ENCODE results near the gene LARP1. TPM values are rescaled to one million over a fixed set of nuclear protein-coding genes. Genes with fewer than 3 reads are reported as not detected.
"Not testable (repeated sequence)": the region's sequence is repeated elsewhere in the genome, so short reads cannot be mapped to it uniquely, and the experiment has no call there.

The LARP1 gene
- total RNA-seq, 2 experiments from 2014 or later = 200 to 203 TPM

- Mint-ChIP-seq H3K9me3 (no peaks in the 10 kb centered on the region), H3K4me1 (ENCODE audit: low read depth) (no peaks in the 10 kb centered on the region), H3K27ac (no peak overlapping the region), H3K27me3 (ENCODE audit: low read depth) (no peaks in the 10 kb centered on the region), H3K36me3 (ENCODE audit: low read depth) (no peaks in the 10 kb centered on the region), H3K4me3 (no peak overlapping the region)
- CTCF ChIA-PET = interaction anchor here (0.5 kb wide), 1 partner anchor 45 kb away, joined by 3 read pairs; no protein-coding TSS in a partner anchor
- DNase-seq = no peak
- intact Hi-C loops (cut with micrococcal nuclease) = no loop called here
Observed at GRCh38 chr5:154740483-154740882, 14.7 kb upstream of the LARP1 start.

- DNase-seq = no peak
- CTCF ChIA-PET = interaction anchor here (0.5 kb wide), 1 partner anchor 45 kb away, joined by 3 read pairs; no protein-coding TSS in a partner anchor
- H3K4me3 Mint-ChIP-seq = no peak overlapping the region
- H3K9me3 Mint-ChIP-seq = no peaks in the 10 kb centered on the region
- H3K36me3 Mint-ChIP-seq (ENCODE audit: low read depth) = no peaks in the 10 kb centered on the region
- no peaks in the 10 kb centered on the region for H3K4me1 Mint-ChIP-seq (ENCODE audit: low read depth)
- intact Hi-C loops (cut with micrococcal nuclease) = no loop called here
- no peak overlapping the region for H3K27ac Mint-ChIP-seq
- H3K27me3 Mint-ChIP-seq (ENCODE audit: low read depth) = no peaks in the 10 kb centered on the region
Observed at GRCh38 chr5:154740957-154741356, 14.2 kb upstream of the LARP1 start.

- no peak overlapping the region for H3K4me3 Mint-ChIP-seq
- DNase-seq = no peak
- no peak overlapping the region for H3K27ac Mint-ChIP-seq
- no peaks in the 10 kb centered on the region for H3K27me3 Mint-ChIP-seq (ENCODE audit: low read depth)
- H3K4me1 Mint-ChIP-seq (ENCODE audit: low read depth) = no peaks in the 10 kb centered on the region
- H3K9me3 Mint-ChIP-seq = no peaks in the 10 kb centered on the region
- no peaks in the 10 kb centered on the region for H3K36me3 Mint-ChIP-seq (ENCODE audit: low read depth)
- intact Hi-C loops (cut with micrococcal nuclease) = no loop called here
- CTCF ChIA-PET = no interaction called here
Observed at GRCh38 chr5:154741415-154741814, 13.8 kb upstream of the LARP1 start.

GRCh38 chr5:154743812-154744211 is 11.4 kb upstream of the LARP1 start:
- Mint-ChIP-seq H3K27ac (no peak overlapping the region), H3K27me3 (ENCODE audit: low read depth) (no peaks in the 10 kb centered on the region), H3K4me3 (no peak overlapping the region), H3K36me3 (ENCODE audit: low read depth) (no peaks in the 10 kb centered on the region), H3K9me3 (no peaks in the 10 kb centered on the region), H3K4me1 (ENCODE audit: low read depth) (no peaks in the 10 kb centered on the region)
- no peak for DNase-seq
- intact Hi-C loops (cut with micrococcal nuclease) = no loop called here
- CTCF ChIA-PET = no interaction called here

- DNase-seq = no peak
- intact Hi-C loops (cut with micrococcal nuclease) = no loop called here
- H3K27ac Mint-ChIP-seq = no peak overlapping the region
- no peaks in the 10 kb centered on the region for H3K27me3 Mint-ChIP-seq (ENCODE audit: low read depth)
- no peak overlapping the region for H3K4me3 Mint-ChIP-seq
- no peaks in the 10 kb centered on the region for H3K9me3 Mint-ChIP-seq
- no peaks in the 10 kb centered on the region for H3K4me1 Mint-ChIP-seq (ENCODE audit: low read depth)
- CTCF ChIA-PET = no interaction called here
- no peaks in the 10 kb centered on the region for H3K36me3 Mint-ChIP-seq (ENCODE audit: low read depth)
Observed at GRCh38 chr5:154745349-154745748, 9.8 kb upstream of the LARP1 start.

GRCh38 chr5:154749491-154749890 is 5.7 kb upstream of the LARP1 start:
- no peak for DNase-seq
- Mint-ChIP-seq H3K9me3 (no peaks in the 10 kb centered on the region), H3K27me3 (ENCODE audit: low read depth) (no peaks in the 10 kb centered on the region), H3K36me3 (ENCODE audit: low read depth) (peaks cover 3% of the 10 kb centered on the region), H3K4me3 (no peak overlapping the region), H3K4me1 (ENCODE audit: low read depth) (peaks cover 11% of the 10 kb centered on the region), H3K27ac (no peak overlapping the region)
- intact Hi-C loops (cut with micrococcal nuclease) = no loop called here
- CTCF ChIA-PET = no interaction called here

GRCh38 chr5:154750641-154751040 is 4.5 kb upstream of the LARP1 start:
- H3K4me3 Mint-ChIP-seq; H3K27ac Mint-ChIP-seq; DNase-seq; H3K9me3 Mint-ChIP-seq; CTCF ChIA-PET; H3K36me3 Mint-ChIP-seq (ENCODE audit: low read depth); intact Hi-C loops (cut with micrococcal nuclease); H3K27me3 Mint-ChIP-seq (ENCODE audit: low read depth): not testable (repeated sequence)
- H3K4me1 Mint-ChIP-seq (ENCODE audit: low read depth) = peaks cover 11% of the 10 kb centered on the region

- no peaks in the 10 kb centered on the region for H3K27me3 Mint-ChIP-seq (ENCODE audit: low read depth)
- intact Hi-C loops (cut with micrococcal nuclease) = no loop called here
Observed at GRCh38 chr5:154751854-154752253, 3.3 kb upstream of the LARP1 start.

GRCh38 chr5:154753792-154754191 is 1.4 kb upstream of the LARP1 start:
- Mint-ChIP-seq H3K36me3 (ENCODE audit: low read depth) (peaks cover 13% of the 10 kb centered on the region), H3K27me3 (ENCODE audit: low read depth) (no peaks in the 10 kb centered on the region), H3K9me3 (no peaks in the 10 kb centered on the region), H3K27ac (peak overlapping the region; percentile 97), H3K4me1 (ENCODE audit: low read depth) (peaks cover 22% of the 10 kb centered on the region), H3K4me3 (peak overlapping the region; percentile 93)
- CTCF ChIA-PET = interaction anchor here (0.6 kb wide), 1 partner anchor 102 kb away, joined by 3 read pairs; no protein-coding TSS in a partner anchor
- DNase-seq = no peak
- intact Hi-C loops (cut with micrococcal nuclease) = loop anchor here (1.0 to 2.0 kb wide), 2 partner anchors 39 to 103 kb away; no protein-coding TSS in a partner anchor

More at GRCh38 chr5:154751854-154752253, 3.3 kb upstream of the LARP1 start:
- peaks cover 6% of the 10 kb centered on the region for H3K36me3 Mint-ChIP-seq (ENCODE audit: low read depth)
- H3K27ac Mint-ChIP-seq = no peak overlapping the region
- no peaks in the 10 kb centered on the region for H3K9me3 Mint-ChIP-seq
- CTCF ChIA-PET = no interaction called here
- peaks cover 11% of the 10 kb centered on the region for H3K4me1 Mint-ChIP-seq (ENCODE audit: low read depth)
- no peak for DNase-seq
- no peak overlapping the region for H3K4me3 Mint-ChIP-seq

GRCh38 chr5:154754460-154755360 is 467 bp upstream of the LARP1 start:
- H3K27ac Mint-ChIP-seq = peak overlapping the region; percentile 97
- H3K36me3 Mint-ChIP-seq (ENCODE audit: low read depth) = peaks cover 17% of the 10 kb centered on the region
- no peaks in the 10 kb centered on the region for H3K9me3 Mint-ChIP-seq
- intact Hi-C loops (cut with micrococcal nuclease) = loop anchor here (1.0 to 5.0 kb wide), 8 partner anchors 40 to 552 kb away; partner anchors contain the start of genes CNOT8 and MRPL22
- CTCF ChIA-PET = no interaction called here
- H3K4me3 Mint-ChIP-seq = peak overlapping the region; percentile 93
- H3K27me3 Mint-ChIP-seq (ENCODE audit: low read depth) = no peaks in the 10 kb centered on the region
- DNase-seq = peak; percentile 99
- H3K4me1 Mint-ChIP-seq (ENCODE audit: low read depth) = peaks cover 31% of the 10 kb centered on the region

GRCh38 chr5:154756009-154756867 is 1.1 kb downstream of the LARP1 start:
- H3K36me3 Mint-ChIP-seq (ENCODE audit: low read depth) = peaks cover 17% of the 10 kb centered on the region
- H3K4me3 Mint-ChIP-seq = peak overlapping the region; percentile 97
- peaks cover 46% of the 10 kb centered on the region for H3K4me1 Mint-ChIP-seq (ENCODE audit: low read depth)
- no peaks in the 10 kb centered on the region for H3K9me3 Mint-ChIP-seq
- intact Hi-C loops (cut with micrococcal nuclease) = loop anchor here (1.0 to 5.0 kb wide), 2 partner anchors 311 to 554 kb away; partner anchors contain the start of gene SAP30L
- H3K27me3 Mint-ChIP-seq (ENCODE audit: low read depth) = no peaks in the 10 kb centered on the region
- DNase-seq = peak; percentile 39
- H3K27ac Mint-ChIP-seq = peak overlapping the region; percentile 98
- CTCF ChIA-PET = no interaction called here
